ENCODE measurements around the gene CAMK4. TPM values are rescaled to one million over a fixed set of nuclear protein-coding genes. Genes with fewer than 3 reads are reported as not detected.

The CAMK4 gene
- total RNA-seq (2014; rRNA removed; shearing (Covaris generic)) = 10.5 and 14.4 TPM in 2 replicates

DNA sequence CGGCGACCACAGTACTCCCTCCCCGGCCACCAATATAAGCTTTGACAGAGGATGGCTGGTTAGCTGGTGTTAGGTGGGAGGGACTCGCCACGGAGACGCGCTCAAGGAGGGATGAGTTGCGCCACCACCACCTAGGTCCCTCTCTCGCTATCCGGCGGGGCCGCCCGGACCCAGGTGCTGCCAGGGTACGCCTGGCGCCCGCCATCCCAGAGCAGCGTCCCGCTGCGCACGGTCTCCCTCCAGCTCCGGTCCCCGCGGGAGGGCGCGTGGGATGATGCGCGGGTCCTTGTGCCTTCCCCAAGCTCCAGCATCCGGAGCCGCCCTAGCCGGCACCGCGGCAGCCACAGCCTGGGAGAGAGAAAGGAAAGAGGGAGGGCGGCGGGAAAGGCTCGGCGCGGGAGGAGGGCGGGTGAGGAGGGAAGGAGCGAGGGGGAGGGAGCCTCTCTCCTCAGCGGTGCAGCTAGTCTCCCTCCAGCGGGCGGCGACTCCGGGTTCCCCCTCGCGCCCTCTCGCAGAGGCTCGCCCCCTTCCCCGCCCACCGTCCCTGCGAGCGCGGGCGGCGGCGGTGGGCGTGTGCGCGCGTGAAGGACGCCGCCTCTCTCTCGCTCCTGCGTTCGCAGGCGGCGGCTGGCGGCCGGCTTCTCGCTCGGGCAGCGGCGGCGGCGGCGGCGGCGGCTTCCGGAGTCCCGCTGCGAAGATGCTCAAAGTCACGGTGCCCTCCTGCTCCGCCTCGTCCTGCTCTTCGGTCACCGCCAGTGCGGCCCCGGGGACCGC lies at the start of gene CAMK4:
Gene CAMK4, plus strand, starts transcription at position 598 of the 774 bp plus-strand sequence. Its CDS starts 100 bp downstream, at position 698.
- DNase-seq (ENCODE audit: low read depth) = peak; percentile 86

DNA sequence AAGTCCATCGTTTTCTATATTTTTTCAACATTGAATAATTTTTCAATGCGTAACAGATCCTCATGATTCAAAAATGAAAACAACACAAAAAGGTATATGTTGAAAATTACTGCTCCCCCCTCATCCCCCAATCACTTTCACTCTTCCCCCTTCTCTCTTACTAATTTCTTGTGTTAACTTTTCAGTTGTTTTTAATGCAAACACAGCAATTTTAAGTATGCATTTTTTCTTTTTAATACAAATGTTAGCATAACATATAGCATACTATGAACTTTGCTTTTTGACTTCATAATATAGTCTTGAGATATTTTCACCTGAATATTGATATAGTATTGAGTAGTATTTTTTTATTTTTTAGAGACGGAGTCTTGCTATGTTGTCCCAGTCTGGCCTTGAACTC lies 41.1 kb upstream of the CAMK4 start:
- DNase-seq (ENCODE audit: low read depth) = no peak

DNA sequence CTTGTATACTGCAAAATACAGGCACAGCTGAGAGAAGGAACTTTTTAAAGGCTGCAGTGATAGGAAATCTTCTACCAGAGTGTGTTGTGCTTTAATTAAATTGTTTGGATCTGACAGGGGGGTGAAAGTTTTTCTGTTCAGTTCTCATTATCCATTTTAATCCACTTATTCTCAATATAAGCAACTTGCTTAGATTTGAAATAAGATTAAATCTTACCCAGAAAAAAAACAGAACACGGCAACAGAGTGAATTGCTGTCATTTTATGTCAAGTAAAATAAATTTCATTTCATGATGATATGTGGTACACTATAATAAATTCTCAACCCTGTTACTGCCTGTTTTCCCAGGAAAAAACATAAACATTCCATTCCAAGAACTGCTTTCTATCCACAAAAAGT lies 37.1 kb upstream of the CAMK4 start:
- DNase-seq (ENCODE audit: low read depth) = no peak

DNA sequence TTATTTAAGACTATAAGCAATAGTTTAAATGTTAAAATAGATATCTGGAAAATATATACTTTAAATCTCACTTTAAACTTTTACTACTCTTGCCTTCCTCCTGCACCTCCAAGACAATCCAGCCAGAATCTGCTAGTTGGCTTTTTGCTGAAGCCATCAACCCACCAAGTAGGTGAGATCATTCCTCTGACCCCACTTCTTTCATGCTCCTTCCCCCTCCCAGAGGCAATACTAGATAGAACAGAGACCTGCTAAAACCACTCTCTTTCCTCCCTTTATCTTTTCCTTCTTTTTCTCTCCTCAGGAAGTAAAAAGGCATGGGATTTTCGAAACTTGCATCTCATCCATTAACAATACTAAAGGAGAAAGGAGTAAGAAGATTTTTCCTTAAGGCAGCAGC lies 30.1 kb upstream of the CAMK4 start:
- no peak for DNase-seq (ENCODE audit: low read depth)

DNA sequence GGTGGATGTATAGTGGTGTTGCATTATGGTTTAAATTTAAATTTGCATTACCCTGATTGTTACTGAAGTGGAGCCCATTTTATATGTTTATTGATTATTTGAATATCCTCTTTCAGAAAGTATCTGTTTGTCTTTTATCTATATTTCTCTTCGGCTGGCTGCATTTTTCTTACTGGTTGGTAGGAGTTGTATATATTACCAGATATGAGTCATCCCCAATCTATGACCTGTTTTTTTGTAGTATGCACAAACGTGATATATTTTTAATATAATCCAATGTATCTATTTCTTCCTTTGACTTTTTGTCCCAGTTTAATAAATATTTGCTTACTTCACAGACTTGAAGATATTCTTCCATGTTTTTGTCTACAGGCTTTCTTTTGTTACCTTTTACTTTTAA lies 29.3 kb upstream of the CAMK4 start:
- DNase-seq (ENCODE audit: low read depth) = no peak

DNA sequence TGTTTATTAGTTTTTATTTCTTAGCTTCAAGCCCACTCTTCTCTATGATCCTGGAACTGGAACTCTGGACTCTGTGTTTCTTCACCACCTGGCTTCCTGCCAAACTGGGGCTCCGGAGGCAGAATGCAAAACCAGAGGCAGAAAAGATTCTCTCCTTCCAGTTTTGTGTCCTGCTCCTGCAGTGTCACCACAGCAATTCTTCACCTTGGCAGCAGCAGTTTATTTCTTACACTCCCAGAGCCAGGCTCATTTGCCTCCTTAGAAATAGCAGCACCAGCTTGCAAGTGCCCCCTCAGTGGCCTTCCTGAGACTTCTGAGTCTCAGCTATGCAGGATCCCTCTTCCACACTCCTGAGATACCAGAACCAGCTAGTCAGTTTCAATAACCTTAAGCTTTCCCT lies 26.7 kb upstream of the CAMK4 start:
- peak; percentile 39 for DNase-seq (ENCODE audit: low read depth)

DNA sequence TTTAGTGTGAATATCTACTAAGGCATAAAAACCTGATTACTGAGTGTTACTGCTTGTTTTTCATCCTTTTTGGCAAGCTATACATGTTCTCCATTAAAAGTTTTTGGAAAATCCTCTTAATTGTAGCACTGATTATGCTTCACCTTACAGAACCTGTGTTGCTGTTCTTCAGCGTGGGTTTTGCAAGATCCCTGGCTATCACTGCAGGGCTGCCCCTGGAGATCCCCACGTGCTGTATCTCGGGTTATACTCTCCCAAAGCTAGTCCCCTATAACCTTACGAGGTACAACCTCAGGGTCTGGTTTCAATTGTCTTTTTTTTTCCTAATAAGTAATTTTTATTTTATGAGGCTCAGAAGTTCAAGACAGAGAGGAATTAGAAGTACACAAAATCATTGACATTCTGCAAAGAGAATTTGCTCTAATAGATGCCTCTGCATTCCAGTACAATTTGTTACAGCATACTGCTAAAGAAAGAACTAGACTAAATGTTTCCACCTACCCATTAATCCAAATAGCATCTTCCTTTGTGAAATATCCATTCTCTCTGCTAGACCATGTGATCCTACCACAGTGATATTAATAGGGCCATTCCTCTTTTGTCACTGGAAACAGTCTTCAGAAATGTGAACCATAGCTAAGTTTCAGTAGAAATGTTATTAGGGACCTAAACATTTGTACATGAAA lies 25.8 kb upstream of the CAMK4 start:
- DNase-seq (ENCODE audit: low read depth) = no peak

DNA sequence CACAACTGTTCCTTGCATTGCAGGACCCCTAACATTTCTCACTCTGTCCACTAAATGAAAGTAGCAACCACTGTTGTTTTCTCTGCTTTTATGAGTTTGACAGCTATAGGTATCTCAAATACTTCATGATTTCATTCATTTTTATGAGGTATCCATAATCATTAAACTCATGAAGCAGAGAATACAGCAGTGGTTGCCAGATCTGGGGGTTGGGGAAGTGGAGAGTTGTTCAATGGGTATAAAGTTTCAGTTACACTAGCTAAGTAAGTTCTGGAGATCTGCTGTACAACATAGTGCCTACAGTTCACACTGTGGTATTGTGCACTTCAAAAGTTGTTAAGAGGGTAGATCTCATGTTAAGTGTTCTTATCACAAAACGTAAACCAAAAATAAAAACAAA lies 23.4 kb upstream of the CAMK4 start:
- no peak for DNase-seq (ENCODE audit: low read depth)

DNA sequence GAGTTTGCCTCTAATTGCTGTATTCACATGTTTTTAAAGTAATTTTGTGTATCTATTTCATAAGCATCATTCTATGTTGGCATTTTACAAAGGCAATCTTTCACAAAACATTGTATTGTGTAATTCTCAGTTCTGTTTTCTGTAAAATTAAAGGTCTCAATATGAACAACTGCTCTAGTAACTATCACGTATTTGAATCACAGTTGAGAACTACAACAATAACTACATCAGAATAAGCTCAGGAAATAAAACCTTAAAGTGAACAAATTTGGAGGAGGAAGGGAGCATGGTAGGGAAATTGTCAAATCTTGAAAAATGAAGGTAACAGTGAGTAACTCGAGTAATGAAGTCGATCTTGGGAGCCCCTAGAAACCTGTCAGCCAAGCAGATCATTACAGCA lies 22.5 kb upstream of the CAMK4 start:
- no peak for DNase-seq (ENCODE audit: low read depth)

DNA sequence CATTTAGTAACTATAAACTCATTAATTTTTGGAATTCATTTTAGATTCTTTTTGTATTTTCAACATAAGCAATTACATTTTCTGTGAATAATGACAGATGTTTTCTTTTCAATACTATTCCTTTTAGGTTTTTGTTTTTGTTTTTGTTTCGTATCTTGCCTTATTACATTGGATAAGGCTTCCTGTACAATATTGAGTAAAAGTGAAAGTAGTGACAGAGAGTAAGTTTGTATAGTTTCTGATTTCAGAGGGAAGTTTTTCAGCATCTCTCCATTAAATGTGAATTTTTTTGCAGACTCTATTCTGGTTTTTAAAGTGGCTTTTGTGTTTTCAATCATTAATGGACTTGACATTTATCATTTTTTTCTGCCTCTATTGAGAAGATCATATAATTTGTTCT lies 12.8 kb upstream of the CAMK4 start:
- no peak for DNase-seq (ENCODE audit: low read depth)

DNA sequence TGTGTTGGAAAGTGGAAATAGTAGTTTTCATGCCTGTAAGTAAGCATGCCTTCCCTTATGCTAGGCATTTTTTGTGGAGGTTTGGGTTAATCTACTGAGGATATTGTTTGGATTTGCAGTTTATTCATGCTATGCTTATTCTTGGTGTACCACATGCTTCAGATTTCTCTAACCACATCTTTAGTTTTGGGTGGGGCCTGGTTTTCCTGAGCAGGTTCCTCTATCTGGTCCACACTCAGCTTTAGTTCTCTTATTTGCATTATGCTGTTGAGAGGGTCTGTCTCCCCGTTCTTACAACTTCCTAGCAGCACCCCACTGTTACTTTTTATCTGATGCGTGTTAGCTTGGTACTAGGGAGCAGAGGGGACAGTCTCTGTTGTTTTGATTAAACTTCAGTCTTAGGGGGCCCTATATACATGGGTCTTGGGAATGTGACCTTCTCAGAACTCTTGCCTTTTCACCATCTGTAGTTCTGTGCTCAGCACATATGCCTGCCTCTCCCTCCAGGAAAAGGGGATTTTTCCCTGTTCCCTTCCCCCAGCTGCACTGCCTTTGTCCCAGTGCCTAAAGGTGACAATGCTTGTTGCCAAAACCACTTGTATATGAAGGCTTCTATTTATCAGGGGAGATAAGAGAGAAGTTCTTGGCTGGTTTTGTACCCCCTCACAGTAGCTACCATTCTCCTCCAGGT lies 10.0 kb upstream of the CAMK4 start:
- DNase-seq (ENCODE audit: low read depth) = no peak

DNA sequence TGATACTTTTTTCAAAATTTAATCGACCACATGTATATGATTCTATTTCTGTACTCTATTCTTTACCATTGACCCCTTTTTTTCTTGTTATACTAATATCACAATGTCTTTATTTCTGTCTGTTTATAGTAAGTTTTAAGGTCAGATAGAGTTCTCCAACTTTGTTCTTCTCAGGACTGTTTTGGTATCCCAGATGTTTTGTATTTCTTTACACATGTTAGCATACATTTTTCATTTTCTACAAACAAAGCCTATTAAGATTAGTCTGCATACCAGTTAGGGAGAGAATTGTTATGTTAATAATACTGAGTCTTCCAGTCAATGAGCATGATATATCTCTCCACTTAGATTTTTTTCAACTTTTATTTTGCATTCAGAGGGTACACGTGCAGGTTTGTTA lies 8.2 kb upstream of the CAMK4 start:
- DNase-seq (ENCODE audit: low read depth) = no peak

DNA sequence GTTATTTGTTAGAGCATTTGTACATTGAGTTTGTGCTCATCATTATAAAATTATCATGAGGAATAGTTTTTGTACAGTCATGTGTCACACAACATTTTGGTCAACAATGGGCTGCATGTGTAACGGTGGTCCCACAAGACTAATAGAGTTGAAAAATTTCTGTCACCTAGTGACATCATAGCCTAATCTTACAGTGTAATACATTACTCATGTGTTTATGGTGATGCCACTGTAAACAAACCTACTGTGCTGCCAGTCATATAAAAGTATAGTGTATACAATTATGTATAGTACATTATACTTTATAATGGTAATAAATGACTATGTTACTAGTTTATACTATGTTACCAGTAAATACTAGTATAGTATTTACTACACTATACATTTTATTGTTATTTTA lies 3.0 kb upstream of the CAMK4 start:
- no peak for DNase-seq (ENCODE audit: low read depth)

DNA sequence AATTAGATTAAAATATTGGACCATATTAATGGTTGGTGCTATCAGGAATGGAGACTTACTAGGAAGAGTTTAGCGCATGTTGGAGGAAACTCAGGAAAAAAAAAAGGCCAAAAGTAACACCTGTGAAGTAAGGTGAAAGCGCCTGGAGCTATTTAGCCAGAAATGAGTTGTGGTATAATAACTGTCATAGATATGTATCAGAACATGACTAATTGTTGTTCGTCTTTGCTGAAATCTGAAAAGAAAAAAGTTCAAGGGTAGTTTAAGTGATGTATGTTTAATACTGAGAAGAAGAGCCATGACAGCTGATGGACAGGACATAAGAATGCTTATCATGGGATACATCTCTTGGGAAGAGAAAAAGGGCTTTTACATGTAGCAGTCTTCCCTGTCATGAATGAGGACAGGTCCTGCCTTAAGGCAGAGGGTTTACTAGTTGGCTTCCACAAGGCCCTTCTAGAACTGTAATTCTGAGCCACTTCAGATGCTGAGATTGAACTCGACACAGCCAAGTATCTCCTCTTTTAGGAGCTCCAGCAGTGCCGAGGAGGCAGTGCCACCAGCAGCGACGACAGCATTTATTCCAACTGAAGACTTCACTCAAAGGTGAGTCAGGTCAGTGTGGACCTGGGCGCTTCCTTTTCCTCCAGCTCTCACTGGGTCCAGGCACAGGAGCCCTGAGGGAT lies 940 bp upstream of the CAMK4 start:
- DNase-seq (ENCODE audit: low read depth) = no peak

DNA sequence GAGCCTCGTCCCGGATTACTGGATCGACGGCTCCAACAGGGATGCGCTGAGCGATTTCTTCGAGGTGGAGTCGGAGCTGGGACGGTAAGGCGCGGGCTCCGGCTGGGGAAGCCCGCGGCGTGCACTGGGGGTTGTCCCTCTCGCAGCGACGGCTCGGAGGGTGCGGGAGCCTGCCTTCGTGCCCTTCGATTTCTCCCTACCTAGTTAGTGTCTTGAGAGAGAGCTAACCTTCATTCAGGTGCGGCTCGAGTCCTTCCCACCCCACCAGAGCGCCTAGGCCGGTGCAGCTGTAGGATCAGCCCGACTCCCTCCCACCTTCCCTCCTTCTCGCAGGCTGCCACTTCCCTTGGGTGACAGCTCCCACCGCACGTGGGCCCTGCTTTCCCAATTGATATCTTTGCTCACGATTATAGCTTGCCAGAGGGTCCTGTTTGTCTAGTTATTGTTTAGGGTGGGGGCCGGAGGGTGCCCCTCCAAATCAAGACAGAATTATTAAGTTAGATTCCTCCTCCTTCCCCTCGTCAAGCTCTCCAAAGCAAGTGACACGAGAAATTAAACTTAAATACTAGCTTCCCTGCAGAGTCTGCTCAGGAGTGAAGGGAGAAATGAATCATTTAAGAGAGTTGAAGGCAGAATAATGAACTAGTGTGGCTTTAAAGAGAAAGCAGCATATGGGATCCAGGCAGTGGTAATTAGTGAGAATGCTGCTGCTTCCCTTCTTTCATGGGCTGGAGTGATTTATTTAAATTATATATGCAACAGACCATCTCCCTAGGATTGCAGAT lies 569 bp downstream of the CAMK4 start:
- peak; percentile 23 for DNase-seq (ENCODE audit: low read depth)

DNA sequence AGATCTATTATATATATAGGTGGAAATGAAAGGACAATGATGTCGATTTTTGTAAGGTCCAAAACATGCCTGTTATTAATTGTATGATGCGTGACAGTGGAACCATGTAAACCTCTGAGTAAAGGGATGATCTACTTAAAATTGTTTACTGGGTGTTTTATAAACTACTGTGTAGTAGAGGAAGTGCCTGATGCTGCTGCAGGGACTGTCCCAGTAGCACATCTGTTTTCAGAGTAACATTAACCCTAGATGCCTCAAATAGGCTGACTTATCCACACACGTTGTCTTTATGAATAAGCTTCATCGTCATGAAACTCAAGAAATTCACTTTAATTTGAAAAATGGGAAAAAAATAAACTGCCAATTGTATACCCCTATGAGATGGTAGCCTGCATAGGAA lies 1.7 kb downstream of the CAMK4 start:
- no peak for DNase-seq (ENCODE audit: low read depth)

DNA sequence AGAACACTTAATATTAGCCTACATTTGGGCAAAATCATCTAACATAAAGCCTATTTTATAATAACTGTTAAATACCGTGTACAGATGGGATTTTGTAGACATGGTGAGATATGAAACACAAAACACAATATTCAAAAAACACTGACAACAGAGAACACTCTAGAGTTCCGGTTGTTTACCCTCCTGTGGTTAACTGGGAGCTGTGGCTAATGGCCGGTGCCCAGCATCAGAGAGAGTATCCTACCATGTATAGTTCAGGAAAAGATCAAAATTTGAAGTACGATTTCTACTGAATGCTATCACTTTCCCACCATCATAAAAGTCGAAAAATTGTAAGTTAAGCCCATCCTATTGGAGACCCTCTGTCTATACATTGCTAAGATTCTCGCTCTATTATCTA lies 2.4 kb downstream of the CAMK4 start:
- DNase-seq (ENCODE audit: low read depth) = no peak

DNA sequence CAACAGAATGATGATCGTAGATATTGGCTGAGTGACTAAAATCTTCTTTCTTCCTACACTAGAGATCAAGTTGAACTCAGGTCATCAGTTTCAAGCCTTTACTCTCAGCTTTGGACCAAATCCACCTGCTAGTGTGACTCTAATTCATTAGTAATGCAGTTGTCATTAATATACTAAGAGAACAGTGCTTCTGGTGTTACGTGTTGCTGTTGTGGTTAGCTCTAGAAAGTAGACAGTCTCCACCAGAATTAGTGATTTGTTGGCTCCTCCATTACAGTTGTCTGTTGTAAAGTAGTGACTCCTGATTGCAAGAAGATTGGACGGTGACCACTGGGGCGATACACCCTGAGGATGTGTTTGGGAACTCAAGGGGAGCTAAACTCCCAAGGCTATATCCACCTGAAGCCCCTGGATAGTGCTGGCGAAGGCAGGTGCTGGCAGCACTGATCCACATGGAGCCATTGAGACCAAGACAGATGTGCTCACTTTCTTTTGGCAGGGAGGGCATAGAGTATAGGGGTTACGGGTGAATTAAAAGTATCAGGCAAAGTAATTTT lies 3.1 kb downstream of the CAMK4 start:
- DNase-seq (ENCODE audit: low read depth) = peak; percentile 6

DNA sequence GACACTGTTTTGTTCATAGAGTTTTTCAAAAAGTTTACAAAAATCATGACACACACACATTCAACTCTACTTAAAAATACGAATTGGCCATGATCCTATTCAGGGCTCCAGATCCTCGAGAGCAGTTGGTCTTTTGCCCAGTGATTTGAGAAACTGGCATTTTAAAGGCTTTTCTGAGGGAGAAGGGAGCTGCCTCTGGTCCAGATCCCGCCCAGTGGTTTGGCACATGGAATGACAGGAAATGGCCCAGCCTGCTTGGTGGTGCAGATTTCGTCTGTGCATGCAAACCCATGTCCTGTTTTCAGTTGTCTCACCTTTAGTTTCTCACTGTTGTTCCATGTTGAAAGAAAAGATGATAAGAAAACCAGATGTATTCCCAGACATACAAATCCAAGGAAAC lies 3.6 kb downstream of the CAMK4 start:
- peak; percentile 88 for DNase-seq (ENCODE audit: low read depth)

DNA sequence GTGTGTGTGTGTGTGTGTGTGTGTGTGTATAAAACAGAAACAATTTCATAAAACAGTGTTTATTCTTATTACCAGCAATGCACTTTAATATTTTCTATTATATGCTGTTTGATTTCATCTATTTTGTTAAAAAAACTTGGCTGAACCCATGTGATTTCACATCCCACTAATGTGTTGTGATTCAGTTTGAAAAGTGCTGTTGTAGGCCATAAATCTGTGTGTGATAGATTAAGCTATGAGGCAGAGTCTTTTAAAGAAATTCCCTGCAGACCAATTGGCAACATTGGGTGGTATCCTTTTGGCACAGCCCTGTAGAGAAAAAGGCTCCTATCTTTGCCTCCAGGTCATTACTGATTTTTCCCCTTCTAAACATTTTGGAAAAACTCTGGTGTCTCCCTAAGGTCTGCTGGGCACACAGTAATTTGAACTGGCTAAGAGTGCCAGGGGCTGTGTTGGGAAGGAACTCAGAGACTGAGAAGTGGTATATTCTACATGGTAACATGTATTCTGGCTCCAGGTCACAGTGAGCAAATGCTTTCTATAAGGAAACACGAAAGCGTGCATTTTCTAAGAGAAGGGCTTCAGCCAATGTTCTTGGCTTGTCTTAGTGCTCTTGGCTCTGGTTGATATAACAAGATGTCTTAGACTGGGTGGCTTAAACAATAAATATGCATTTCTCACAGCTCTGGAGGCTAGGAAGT lies 4.5 kb downstream of the CAMK4 start:
- no peak for DNase-seq (ENCODE audit: low read depth)
